HG02763 (cell line): ENCODE measurements around the gene KIF18B.
"Not testable (repeated sequence)": the region's sequence is repeated elsewhere in the genome, so short reads cannot be mapped to it uniquely, and the experiment has no call there.

ENCODE experiments used
- ATAC-seq: cut with Tn5 transposase; IDR thresholded peaks from one replicate; pipeline ENCODE4 v1.9.1; 2021; ENCODE audit warnings: mild to moderate bottlenecking, moderate library complexity; ENCODE audit not compliant: unreplicated experiment

The KIF18B gene

GRCh38 chr17:44970136-44970741 lies 22.7 kb upstream of the KIF18B start:
- no peak for ATAC-seq

DNA sequence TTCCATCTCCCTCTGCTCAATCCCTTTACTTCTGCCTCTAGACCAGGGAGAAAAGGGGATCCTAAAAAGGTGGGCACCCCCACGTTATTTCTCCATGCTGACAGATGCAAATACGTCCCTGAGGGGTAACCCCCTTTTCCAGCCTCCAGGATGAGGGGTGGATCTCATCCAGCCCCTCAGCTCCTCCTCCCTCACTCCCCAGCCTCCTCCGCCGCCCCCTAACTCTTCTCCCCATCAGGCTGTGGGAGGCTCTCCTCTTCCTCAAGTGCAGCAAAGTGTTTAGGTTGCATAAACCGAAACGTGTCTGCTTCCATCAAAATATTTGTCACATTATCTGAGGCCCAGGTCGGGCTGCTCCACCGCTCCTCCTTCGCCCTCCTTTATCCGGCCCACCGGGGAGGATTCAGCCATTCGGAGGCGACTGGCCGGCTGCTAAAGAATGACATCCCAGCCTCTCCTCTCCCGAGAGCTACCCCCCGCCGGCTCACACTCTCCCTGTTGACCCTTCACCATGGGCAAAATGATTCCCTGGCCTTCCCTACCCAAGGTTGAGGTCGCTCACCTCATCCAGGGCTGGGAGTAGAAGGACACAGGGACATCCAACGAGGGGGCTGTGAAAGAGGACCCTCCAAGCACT lies 21.7 kb upstream of the KIF18B start:
- no peak for ATAC-seq

- ATAC-seq, result peak; percentile 86
Measured at GRCh38 chr17:44968225-44969143, 20.9 kb upstream of the KIF18B start, which contains the start of gene C1QL1. Gene C1QL1, minus strand, starts transcription at chr17:44968303. Its CDS starts 255 bp downstream, at chr17:44968048.

- ATAC-seq, result peak; percentile 9
Measured at GRCh38 chr17:44967907-44968224, 20.3 kb upstream of the KIF18B start.

- no peak for ATAC-seq
Measured at GRCh38 chr17:44967026-44967906, 19.7 kb upstream of the KIF18B start.

GRCh38 chr17:44966348-44967025 lies 18.9 kb upstream of the KIF18B start:
- ATAC-seq, result no peak

GRCh38 chr17:44965481-44966234 lies 18.1 kb upstream of the KIF18B start:
- no peak for ATAC-seq

DNA sequence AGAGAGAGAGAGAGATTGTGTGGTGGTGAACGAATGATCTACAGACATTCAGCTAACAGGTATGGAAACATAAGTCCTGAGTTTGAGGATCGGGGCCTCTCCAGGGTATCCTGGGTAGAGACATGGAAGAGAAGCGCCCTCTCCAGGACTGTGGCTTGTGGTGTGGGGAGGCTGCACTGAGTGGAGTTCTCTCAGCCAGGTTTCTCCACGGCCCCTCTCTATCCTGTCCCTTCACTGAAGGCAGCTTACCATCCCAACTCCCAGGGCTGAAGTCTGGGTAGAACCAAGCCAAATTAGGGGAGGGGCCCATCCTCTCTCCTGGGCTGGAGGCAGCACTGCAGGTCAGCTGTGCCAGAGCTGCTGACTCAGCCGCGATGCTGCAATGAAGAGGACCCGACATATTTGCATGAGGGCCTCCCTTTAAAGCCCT lies 14.4 kb upstream of the KIF18B start:
- no peak for ATAC-seq

DNA sequence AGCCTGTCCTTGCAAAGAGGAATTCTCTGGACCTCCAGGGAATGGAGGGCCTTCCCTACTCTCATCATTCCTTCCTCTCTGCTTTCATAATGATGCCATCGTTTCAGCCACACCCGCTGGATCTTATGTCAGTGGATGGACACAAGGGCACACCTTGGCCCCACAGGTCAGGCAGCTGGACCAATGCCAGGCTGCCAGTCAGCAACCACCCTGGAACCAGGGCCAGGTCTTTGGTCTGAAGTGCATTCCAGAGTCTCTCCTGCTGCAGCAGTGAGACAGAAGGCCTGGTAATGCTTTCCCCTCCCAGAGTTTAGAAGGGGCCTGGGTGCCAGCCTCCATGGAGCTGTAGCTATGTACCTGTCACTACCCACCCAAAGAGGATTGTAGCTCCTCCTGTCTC lies 13.1 kb upstream of the KIF18B start:
- ATAC-seq, result no peak

DNA sequence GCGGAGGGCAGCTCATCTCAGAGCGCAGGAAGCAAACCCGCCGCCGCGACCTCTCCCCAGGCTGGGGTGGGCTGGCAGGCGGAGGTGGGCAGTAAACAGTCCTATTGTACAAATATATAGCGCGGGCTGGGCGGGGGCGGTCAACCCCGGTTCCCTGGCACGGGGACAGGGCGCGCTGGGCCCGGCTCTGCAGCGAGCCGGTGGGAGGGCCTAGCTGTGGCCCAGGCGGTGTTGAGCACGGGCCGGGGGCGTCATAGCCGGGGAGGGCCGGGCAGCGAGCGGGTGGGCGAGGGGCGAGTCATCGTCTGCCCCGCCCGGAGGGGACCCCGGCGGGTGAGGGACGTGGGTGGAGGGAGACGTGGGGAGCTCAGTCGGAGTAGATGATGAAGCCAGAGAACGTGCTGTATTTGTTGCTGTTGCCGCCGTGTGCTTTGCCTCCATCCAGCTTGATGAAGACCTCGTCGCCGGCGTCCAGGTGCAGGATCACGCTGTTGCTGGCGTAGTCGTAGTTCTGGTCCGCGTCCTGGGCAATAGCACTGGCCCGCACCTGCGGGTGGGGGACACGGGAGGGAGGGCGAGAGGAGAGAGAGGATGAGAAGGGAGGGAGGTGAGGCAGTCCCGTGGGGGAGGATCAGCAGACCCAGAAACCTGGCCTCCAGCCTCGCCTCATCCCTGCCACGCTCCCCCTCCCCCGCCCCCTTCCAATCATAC lies 12.4 kb upstream of the KIF18B start:
- no peak for ATAC-seq

- no peak for ATAC-seq
Measured at GRCh38 chr17:44956998-44957981, 9.7 kb upstream of the KIF18B start.

- ATAC-seq, result no peak
Measured at GRCh38 chr17:44955674-44956425, 8.3 kb upstream of the KIF18B start.

DNA sequence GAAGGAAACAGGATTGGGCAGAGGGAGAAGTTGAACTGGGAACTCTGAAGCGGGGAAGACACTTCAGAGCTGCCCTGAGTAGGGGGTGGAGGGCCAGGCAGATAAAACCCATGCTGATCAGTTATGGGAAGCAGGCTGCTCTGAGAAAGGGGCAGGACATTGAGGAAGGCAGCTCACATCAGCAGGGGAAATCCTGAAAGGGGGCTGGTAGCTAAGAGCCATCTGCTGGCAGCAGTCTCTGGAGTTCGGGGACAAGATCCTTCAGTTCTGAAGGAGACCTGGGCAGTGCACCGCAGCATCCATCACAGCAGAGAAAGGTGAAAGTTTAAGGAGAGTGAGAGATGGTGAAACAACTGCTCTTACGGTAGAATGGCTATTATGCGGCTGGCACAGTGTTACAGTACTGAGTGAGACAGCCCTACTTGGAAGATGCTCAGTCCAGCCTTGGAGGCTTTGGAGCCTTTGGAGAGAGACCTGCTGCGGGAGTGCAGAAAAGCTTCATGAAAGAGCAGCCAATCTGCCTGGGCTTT lies 5.4 kb upstream of the KIF18B start:
- ATAC-seq, result no peak

GRCh38 chr17:44948315-44948795 lies 782 bp upstream of the KIF18B start:
- no peak for ATAC-seq

DNA sequence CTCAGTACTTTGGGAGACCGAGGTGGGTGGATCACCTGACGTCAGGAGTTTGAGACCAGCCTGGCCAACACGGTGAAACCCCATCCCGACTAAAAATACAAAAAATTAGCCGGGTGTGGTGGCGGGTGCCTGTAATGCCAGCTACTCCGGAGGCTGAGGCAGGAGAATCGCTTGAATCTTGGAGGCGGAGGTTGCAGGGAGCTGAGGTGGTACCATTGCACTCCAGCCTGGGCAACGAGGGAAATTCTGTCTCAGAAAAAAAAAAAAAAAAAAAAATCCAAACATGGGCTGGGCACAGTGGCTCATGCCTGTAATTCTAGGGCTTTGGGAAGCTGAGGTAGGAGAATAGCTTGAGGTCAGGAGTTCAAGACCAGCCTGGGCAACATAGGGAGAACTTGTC lies 1.9 kb downstream of the KIF18B start:
- not testable (repeated sequence) for ATAC-seq

GRCh38 chr17:44942456-44942855 lies 5.1 kb downstream of the KIF18B start:
- no peak for ATAC-seq
